H9 (cell line): ENCODE results near the gene SNCB. TPM values are rescaled to one million over a fixed set of nuclear protein-coding genes. Genes with fewer than 3 reads are reported as not detected.

Experiments used
- DNase-seq: peaks from one replicate; pipeline ENCODE4 v3.0.0-alpha.2; 2017
- H2AFZ ChIP-seq: one replicate; pipeline ENCODE4 v1.6.1; 2013; ENCODE audit warnings: mild to moderate bottlenecking, low read length, control low read depth, moderate library complexity
- H2AK5ac ChIP-seq: 2 replicates; pipeline ENCODE4 v1.6.1; 2013; ENCODE audit warnings: low read length, control low read depth, mixed read lengths; ENCODE audit not compliant: insufficient read length
- H2BK120ac ChIP-seq: one replicate; pipeline ENCODE4 v1.6.1; 2013; ENCODE audit warnings: low read depth, mild to moderate bottlenecking, low read length, control low read depth, inconsistent platforms; ENCODE audit not compliant: poor library complexity, severe bottlenecking
- H2BK12ac ChIP-seq: 2 replicates; pipeline ENCODE4 v1.6.1; 2013; ENCODE audit warnings: low read length, control low read depth, mixed read lengths, low read depth; ENCODE audit not compliant: insufficient read length
- H2BK15ac ChIP-seq: 2 replicates; pipeline ENCODE4 v1.6.1; 2013; ENCODE audit warnings: low read depth, low read length, control low read depth
- H2BK20ac ChIP-seq: one replicate; pipeline ENCODE4 v1.6.1; 2013; ENCODE audit warnings: low read depth, mild to moderate bottlenecking, low read length, control low read depth, inconsistent platforms; ENCODE audit not compliant: poor library complexity, severe bottlenecking
- H2BK5ac ChIP-seq: 2 replicates; pipeline ENCODE4 v1.6.1; 2013; ENCODE audit warnings: low read length, control low read depth, mixed read lengths; ENCODE audit not compliant: insufficient read length
- H3K14ac ChIP-seq: 2 replicates; pipeline ENCODE4 v1.6.1; 2013; ENCODE audit warnings: low read length, control low read depth; ENCODE audit not compliant: insufficient read depth
- H3K18ac ChIP-seq: 2 replicates; pipeline ENCODE4 v1.6.1; 2013; ENCODE audit warnings: low read depth, mild to moderate bottlenecking, mixed read lengths, low read length, control low read depth; ENCODE audit not compliant: insufficient read length
- H3K23ac ChIP-seq: 2 replicates; pipeline ENCODE4 v1.6.1; 2013; ENCODE audit warnings: low read length, control low read depth, mixed read lengths, low read depth; ENCODE audit not compliant: insufficient read length
- H3K23me2 ChIP-seq: 2 replicates; pipeline ENCODE4 v1.6.1; 2013; ENCODE audit warnings: low read depth, mild to moderate bottlenecking, mixed read lengths, low read length, control low read depth; ENCODE audit not compliant: insufficient read length, poor library complexity, severe bottlenecking
- H3K27ac ChIP-seq: 2 replicates; pipeline ENCODE4 v1.5.1; 2013; ENCODE audit warnings: low read length, control low read depth, mixed read lengths, low read depth; ENCODE audit not compliant: insufficient read length
- H3K27me3 ChIP-seq: 2 replicates; pipeline ENCODE4 v1.6.1; 2013; ENCODE audit warnings: low read length, control low read depth, inconsistent platforms; ENCODE audit not compliant: insufficient read depth
- H3K4ac ChIP-seq: 2 replicates; pipeline ENCODE4 v1.6.1; 2013; ENCODE audit warnings: low read depth, mild to moderate bottlenecking, control low read depth, inconsistent platforms, low read length, moderate library complexity
- H3K4me1 ChIP-seq: 2 replicates; pipeline ENCODE4 v1.6.1; 2013; ENCODE audit warnings: low read length, control low read depth, inconsistent platforms; ENCODE audit not compliant: insufficient read depth
- H3K4me2 ChIP-seq: 2 replicates; pipeline ENCODE4 v1.6.1; 2013; ENCODE audit warnings: low read length, control low read depth, mixed read lengths; ENCODE audit not compliant: insufficient read length, insufficient read depth
- H3K56ac ChIP-seq: 2 replicates; pipeline ENCODE4 v1.6.1; 2013; ENCODE audit warnings: low read depth, mild to moderate bottlenecking, mixed read lengths, low read length, control low read depth; ENCODE audit not compliant: insufficient read length
- H3K79me1 ChIP-seq: 2 replicates; pipeline ENCODE4 v1.6.1; 2013; ENCODE audit warnings: low read depth, mild to moderate bottlenecking, moderate library complexity, low read length, control low read depth, inconsistent platforms; ENCODE audit not compliant: insufficient read depth, poor library complexity, severe bottlenecking
- H3K79me2 ChIP-seq: 2 replicates; pipeline ENCODE4 v1.6.1; 2013; ENCODE audit warnings: low read length, control low read depth, inconsistent platforms; ENCODE audit not compliant: insufficient read depth
- H3K9ac ChIP-seq: 2 replicates; pipeline ENCODE4 v1.6.1; 2013; ENCODE audit warnings: low read length, control low read depth, mixed read lengths; ENCODE audit not compliant: insufficient read length; ENCODE audit errors: extremely low read depth
- H3K9me3 ChIP-seq: one replicate; pipeline ENCODE4 v1.6.1; 2013; ENCODE audit warnings: low read depth, low read length, inconsistent platforms; ENCODE audit not compliant: control insufficient read depth
- H3T11ph ChIP-seq: one replicate; pipeline ENCODE4 v1.6.1; 2013; ENCODE audit warnings: mild to moderate bottlenecking, low read length, control low read depth, inconsistent platforms
- H4K20me1 ChIP-seq: one replicate; pipeline ENCODE4 v1.6.1; 2013; ENCODE audit not compliant: control insufficient read depth, insufficient read length, insufficient read depth
- H4K5ac ChIP-seq: 2 replicates; pipeline ENCODE4 v1.6.1; 2013; ENCODE audit warnings: low read depth, mild to moderate bottlenecking, mixed read lengths, low read length, control low read depth; ENCODE audit not compliant: insufficient read length
- H4K8ac ChIP-seq: replicated peaks from 2 replicates; pipeline ENCODE4 v1.6.1; 2013; ENCODE audit warnings: low read length, control low read depth, mixed read lengths, low read depth; ENCODE audit not compliant: insufficient read length
- H4K91ac ChIP-seq: 2 replicates; pipeline ENCODE4 v1.6.1; 2013; ENCODE audit warnings: low read depth, mild to moderate bottlenecking, moderate library complexity, mixed read lengths, low read length, control low read depth; ENCODE audit not compliant: insufficient read length
- H3K27ac Mint-ChIP-seq, 3 experiments: 2 replicates in 2 of 3; 3 replicates in 1 of 3; pipeline ENCODE4 v1.8.0; 2020 to 2021; ENCODE audit warnings: mixed read lengths in 3 of 3, mild to moderate bottlenecking in 1 of 3, moderate library complexity in 1 of 3
- H3K27me3 Mint-ChIP-seq: 2 replicates; pipeline ENCODE4 v1.8.0; 2021; ENCODE audit warnings: low read depth, mild to moderate bottlenecking, moderate library complexity, mixed read lengths
- H3K36me3 Mint-ChIP-seq, 3 experiments: 2 replicates in 2 of 3; 3 replicates in 1 of 3; pipeline ENCODE4 v1.8.0; 2020 to 2021; ENCODE audit warnings: low read depth in 3 of 3, mixed read lengths in 3 of 3; ENCODE audit not compliant: insufficient read depth in 1 of 3
- H3K4me1 Mint-ChIP-seq, 2 experiments: 2 replicates each; pipeline ENCODE4 v1.8.0; 2020; ENCODE audit warnings: mixed read lengths in 2 of 2
- H3K4me3 Mint-ChIP-seq, 2 experiments: 2 replicates in 1 of 2; 3 replicates in 1 of 2; pipeline ENCODE4 v1.8.0; 2020 to 2021; ENCODE audit warnings: mild to moderate bottlenecking in 2 of 2, mixed read lengths in 2 of 2, moderate library complexity in 1 of 2
- H3K9me3 Mint-ChIP-seq, 2 experiments: 2 replicates in 1 of 2; 3 replicates in 1 of 2; pipeline ENCODE4 v1.8.0; 2020; ENCODE audit warnings: mild to moderate bottlenecking in 2 of 2, mixed read lengths in 2 of 2, moderate library complexity in 1 of 2
- WGBS: extraction: QIAGEN DNeasy Blood & Tissue Kit; methylation state at CpG from one replicate; pipeline ENCODE4 v1.1.7; 2013; ENCODE audit warnings: missing lambda C conversion rate, low lambda C conversion rate, mixed read lengths; ENCODE audit not compliant: insufficient read length; ENCODE audit errors: extremely low coverage; 5-methylcytosine and 5-hydroxymethylcytosine counted together
- total RNA-seq: library from RNA; stranded (reverse); gene quantifications from 2 replicates; pipeline ENCODE4 v1.2.1, GENCODE V29; 2021
- TF ChIP-seq, protein P1 (sequence below): fragments of 200-600 bp; sonication (generic); conservative IDR thresholded peaks from 3 replicates; pipeline ENCODE4 v1.8.0; 2021; ENCODE audit warnings: antibody characterized with exemption, mild to moderate bottlenecking

SNCB gene
- total RNA-seq, 1 experiment from 2014 or later = 3.5 TPM

DNA sequence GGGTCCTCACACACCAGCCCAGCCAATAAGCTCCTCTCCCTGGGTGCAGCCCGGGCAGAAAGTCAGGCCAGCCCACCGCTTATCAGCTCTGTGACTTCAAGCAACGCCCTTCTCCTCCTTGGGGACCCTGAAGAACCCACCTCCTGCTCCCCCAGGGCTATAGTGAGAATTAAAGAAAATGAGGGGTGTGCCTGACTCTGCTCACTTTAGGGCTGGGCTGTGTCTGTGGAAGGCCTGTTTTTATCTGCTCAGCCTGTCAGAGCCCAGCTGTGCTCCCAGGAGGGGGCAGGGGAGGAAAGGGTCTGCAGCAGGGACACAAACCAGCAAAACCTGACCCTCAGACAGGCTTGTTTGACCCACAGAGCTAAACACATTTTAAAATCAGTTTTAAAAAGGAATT lies 24.3 kb downstream of the SNCB start:
- no peak overlapping the region for H2AFZ ChIP-seq
- H3K27ac Mint-ChIP-seq = no peak overlapping the region
- WGBS = no CpG with 5 or more reads among the region's 3 CpGs

More for the DNA sequence above, 24.3 kb downstream of the SNCB start:
- Mint-ChIP-seq H3K4me1 (peaks cover 30 to 37% of the 10 kb centered on the region in 2 experiments), H3K27me3 (peaks cover 12% of the 10 kb centered on the region), H3K4me3 (no peak overlapping the region), H3K9me3 (no peaks in the 10 kb centered on the region; a peak in 1 of 5 replicates), H3K36me3 (no peaks in the 10 kb centered on the region)
- Histone ChIP-seq H3K4ac (no peak overlapping the region), H2BK15ac (no peak overlapping the region), H4K5ac (no peak overlapping the region), H3T11ph (no peak overlapping the region), H3K18ac (no peak overlapping the region), H3K79me1 (no peaks in the 10 kb centered on the region), H3K79me2 (no peaks in the 10 kb centered on the region), H4K8ac (no peak overlapping the region), H3K27me3 (no peaks in the 10 kb centered on the region; the same call in 1 of the 2 replicates), H3K9ac (no peak overlapping the region), H3K4me2 (no peak overlapping the region), H3K23ac (no peak overlapping the region), H2BK20ac (no peak overlapping the region), H2BK12ac (no peak overlapping the region), H2AK5ac (no peak overlapping the region), H4K91ac (no peak overlapping the region), H2BK120ac (no peak overlapping the region), H3K23me2 (peaks cover 6% of the 10 kb centered on the region), H3K4me1 (no peaks in the 10 kb centered on the region; the same call in 1 of the 2 replicates), H3K9me3 (no peaks in the 10 kb centered on the region), H3K27ac (no peak overlapping the region), H3K56ac (no peak overlapping the region), H4K20me1 (no peaks in the 10 kb centered on the region), H2BK5ac (no peak overlapping the region), H3K14ac (no peak overlapping the region)
- TF ChIP-seq, protein P1, sequence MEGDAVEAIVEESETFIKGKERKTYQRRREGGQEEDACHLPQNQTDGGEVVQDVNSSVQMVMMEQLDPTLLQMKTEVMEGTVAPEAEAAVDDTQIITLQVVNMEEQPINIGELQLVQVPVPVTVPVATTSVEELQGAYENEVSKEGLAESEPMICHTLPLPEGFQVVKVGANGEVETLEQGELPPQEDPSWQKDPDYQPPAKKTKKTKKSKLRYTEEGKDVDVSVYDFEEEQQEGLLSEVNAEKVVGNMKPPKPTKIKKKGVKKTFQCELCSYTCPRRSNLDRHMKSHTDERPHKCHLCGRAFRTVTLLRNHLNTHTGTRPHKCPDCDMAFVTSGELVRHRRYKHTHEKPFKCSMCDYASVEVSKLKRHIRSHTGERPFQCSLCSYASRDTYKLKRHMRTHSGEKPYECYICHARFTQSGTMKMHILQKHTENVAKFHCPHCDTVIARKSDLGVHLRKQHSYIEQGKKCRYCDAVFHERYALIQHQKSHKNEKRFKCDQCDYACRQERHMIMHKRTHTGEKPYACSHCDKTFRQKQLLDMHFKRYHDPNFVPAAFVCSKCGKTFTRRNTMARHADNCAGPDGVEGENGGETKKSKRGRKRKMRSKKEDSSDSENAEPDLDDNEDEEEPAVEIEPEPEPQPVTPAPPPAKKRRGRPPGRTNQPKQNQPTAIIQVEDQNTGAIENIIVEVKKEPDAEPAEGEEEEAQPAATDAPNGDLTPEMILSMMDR = no peak
- no peak for DNase-seq
